IMR-90 (cell line): ENCODE data around the gene CCSER1. TPM values are rescaled to one million over a fixed set of nuclear protein-coding genes. Genes with fewer than 3 reads are reported as not detected.

Source experiments
- ATAC-seq: fragments of 200-7000 bp; cut with Tn5 transposase; 2 replicates; pipeline ENCODE4 v1.9.1; 2020; ENCODE audit warnings: low read depth, mild to moderate bottlenecking, moderate library complexity
- BruUV-seq: library from RNA; stranded (reverse); fragments of 400-500 nt; replicated peaks from 2 replicates; lab custom pipeline; 2021; lab: Mats Ljungman, UMichigan
- CTCF ChIA-PET: fragments of 300-600 bp; formaldehyde crosslinking; extraction: SDS; loops from one replicate; lab custom pipeline; 2021; ENCODE audit warnings: antibody characterized with exemption; lab: Yijun Ruan, JAX
- POLR2A ChIA-PET: fragments of 300-600 bp; sonication (Branson Sonifier 250); formaldehyde crosslinking; loops from one replicate; lab custom pipeline; 2022; ENCODE audit warnings: antibody characterized with exemption; ENCODE audit not compliant: unreplicated experiment; lab: Charles Lee
- DNase-seq: peaks from one replicate; pipeline ENCODE4 v3.0.0; 2013
- H2AFZ ChIP-seq: replicated peaks from 2 replicates; pipeline ENCODE3; 2013; ENCODE audit warnings: low read length, mild to moderate bottlenecking; ENCODE audit not compliant: poor library complexity
- H2AK5ac ChIP-seq: 2 replicates; pipeline ENCODE4 v1.6.1; 2013; ENCODE audit warnings: low read depth, low read length, inconsistent platforms
- H2AK9ac ChIP-seq: replicated peaks from 2 replicates; pipeline ENCODE3; 2013; ENCODE audit warnings: mild to moderate bottlenecking, low read depth, low read length, moderate library complexity; ENCODE audit not compliant: poor library complexity
- H2BK120ac ChIP-seq: 2 replicates; pipeline ENCODE4 v1.6.1; 2013; ENCODE audit warnings: low read depth, low read length, inconsistent platforms
- H2BK15ac ChIP-seq: 3 replicates; pipeline ENCODE4 v1.6.1; 2013; ENCODE audit warnings: low read depth, low read length, inconsistent platforms
- H2BK20ac ChIP-seq: 2 replicates; pipeline ENCODE4 v1.6.1; 2013; ENCODE audit warnings: low read depth, mild to moderate bottlenecking, inconsistent platforms, low read length, moderate library complexity
- H2BK5ac ChIP-seq: 2 replicates; pipeline ENCODE4 v1.6.1; 2013; ENCODE audit warnings: mild to moderate bottlenecking, low read depth, low read length, inconsistent platforms; ENCODE audit not compliant: poor library complexity, severe bottlenecking
- H3K14ac ChIP-seq: replicated peaks from 2 replicates; pipeline ENCODE4 v1.6.1; 2013; ENCODE audit warnings: low read depth, low read length, inconsistent platforms
- H3K18ac ChIP-seq: 2 replicates; pipeline ENCODE4 v1.6.1; 2013; ENCODE audit warnings: low read depth, low read length, control low read depth
- H3K23ac ChIP-seq: 2 replicates; pipeline ENCODE4 v1.6.1; 2013; ENCODE audit warnings: low read depth, low read length, inconsistent platforms
- H3K27ac ChIP-seq: 2 replicates; pipeline ENCODE4 v1.5.1; 2013; ENCODE audit warnings: mild to moderate bottlenecking, control low read depth, low read length; ENCODE audit not compliant: insufficient read depth
- H3K27me3 ChIP-seq: 2 replicates; pipeline ENCODE4 v1.6.1; 2013; ENCODE audit warnings: low read length; ENCODE audit not compliant: control insufficient read depth, insufficient read depth
- H3K36me3 ChIP-seq: 2 replicates; pipeline ENCODE4 v1.6.1; 2013; ENCODE audit warnings: low read length, mixed read lengths; ENCODE audit not compliant: control insufficient read depth, insufficient read depth
- H3K4ac ChIP-seq: 2 replicates; pipeline ENCODE4 v1.6.1; 2013; ENCODE audit warnings: low read depth, low read length, inconsistent platforms
- H3K4me1 ChIP-seq: 2 replicates; pipeline ENCODE4 v1.6.1; 2013; ENCODE audit warnings: low read length, mixed read lengths; ENCODE audit not compliant: control insufficient read depth, insufficient read depth
- H3K4me2 ChIP-seq: 2 replicates; pipeline ENCODE4 v1.6.1; 2013; ENCODE audit warnings: low read depth, mild to moderate bottlenecking, control low read depth, low read length, moderate library complexity
- H3K4me3 ChIP-seq: 2 replicates; pipeline ENCODE4 v1.5.1; 2013; ENCODE audit warnings: low read depth, mild to moderate bottlenecking, control low read depth, low read length, moderate library complexity; ENCODE audit not compliant: insufficient read depth
- H3K56ac ChIP-seq: 2 replicates; pipeline ENCODE4 v1.6.1; 2013; ENCODE audit warnings: low read length, inconsistent platforms; ENCODE audit not compliant: insufficient read depth; ENCODE audit errors: extremely low read depth
- H3K79me1 ChIP-seq, 2 experiments: 2 replicates each; pipeline ENCODE4 v1.6.1; 2013; ENCODE audit warnings: low read length in 2 of 2, inconsistent platforms in 1 of 2, low read depth in 1 of 2
- H3K9ac ChIP-seq: 2 replicates; pipeline ENCODE4 v1.6.1; 2013; ENCODE audit warnings: low read depth, low read length, control low read depth
- H3K9me1 ChIP-seq: 2 replicates; pipeline ENCODE4 v1.6.1; 2013; ENCODE audit warnings: low read length, inconsistent platforms; ENCODE audit not compliant: insufficient read depth
- H3K9me3 ChIP-seq: 2 replicates; pipeline ENCODE4 v1.6.1; 2013; ENCODE audit warnings: low read length; ENCODE audit not compliant: control insufficient read depth, insufficient read depth
- H4K20me1 ChIP-seq: 2 replicates; pipeline ENCODE4 v1.6.1; 2013; ENCODE audit warnings: low read length, inconsistent platforms; ENCODE audit not compliant: insufficient read depth
- H4K5ac ChIP-seq: 2 replicates; pipeline ENCODE4 v1.6.1; 2013; ENCODE audit warnings: mild to moderate bottlenecking, low read depth, low read length, control low read depth
- H4K8ac ChIP-seq, 2 experiments: 2 replicates each; pipeline ENCODE4 v1.6.1; 2013; ENCODE audit warnings: low read depth in 2 of 2, low read length in 2 of 2, control low read depth in 1 of 2, inconsistent platforms in 1 of 2
- H4K91ac ChIP-seq: 2 replicates; pipeline ENCODE4 v1.6.1; 2013; ENCODE audit warnings: low read depth, low read length, inconsistent platforms; ENCODE audit not compliant: insufficient read depth
- BHLHE40 ChIP-seq: fragments of 150-350 bp; IDR thresholded peaks from 2 replicates; pipeline ENCODE4 v1.6.1; 2016; ENCODE audit warnings: mild to moderate bottlenecking, low read depth, low read length
- CEBPB ChIP-seq: IDR thresholded peaks from 2 replicates; pipeline ENCODE4 v1.6.1; 2012; ENCODE audit warnings: low read depth, low read length, improper control_type of control experiment
- CTCF ChIP-seq: conservative IDR thresholded peaks from 2 replicates; pipeline ENCODE4 v1.5.1; 2012; ENCODE audit warnings: mild to moderate bottlenecking, low read depth, low read length, improper control_type of control experiment
- ELK1 ChIP-seq: fragments of 150-350 bp; IDR thresholded peaks from 2 replicates; pipeline ENCODE4 v1.6.1; 2016; ENCODE audit warnings: low read depth, mild to moderate bottlenecking, low read length, moderate library complexity, borderline replicate concordance
- FOS ChIP-seq: fragments of 150-350 bp; IDR thresholded peaks from 2 replicates; pipeline ENCODE4 v1.6.1; 2016; ENCODE audit warnings: low read depth, low read length
- MAFK ChIP-seq: IDR thresholded peaks from 2 replicates; pipeline ENCODE4 v1.6.1; 2012; ENCODE audit warnings: low read depth, low read length, improper control_type of control experiment
- MXI1 ChIP-seq: IDR thresholded peaks from 2 replicates; pipeline ENCODE4 v1.6.1; 2012; ENCODE audit warnings: low read depth, mild to moderate bottlenecking, low read length, moderate library complexity, borderline replicate concordance
- RAD21 ChIP-seq: IDR thresholded peaks from 2 replicates; pipeline ENCODE4 v1.6.1; 2012; ENCODE audit warnings: low read length, improper control_type of control experiment
- RFX5 ChIP-seq: IDR thresholded peaks from 2 replicates; pipeline ENCODE4 v1.8.0; 2012; ENCODE audit warnings: low read depth, mild to moderate bottlenecking, low read length, moderate library complexity
- WGBS, 2 experiments: methylation state at CpG; one replicate each; pipeline versions ENCODE4 v1.1.5 to v1.1.7; 2013; ENCODE audit warnings: missing lambda C conversion rate in 2 of 2; ENCODE audit not compliant: insufficient read length in 1 of 2; ENCODE audit errors: extremely low coverage in 2 of 2; 5-methylcytosine and 5-hydroxymethylcytosine counted together
- dilution Hi-C: fragments of 300-500 bp; cut with HindIII; formaldehyde crosslinking; loops from one replicate; pipeline ENCODE4 v1.14.3; 2018; ENCODE audit warnings: low sequenced_read_pairs; ENCODE audit not compliant: unreplicated experiment
- in situ Hi-C: fragments of 300-500 bp; cut with MboI; formaldehyde crosslinking; loops from 3 replicates; pipeline ENCODE4 v1.14.3; 2019; ENCODE audit warnings: low sequenced_read_pairs, inconsistent platforms, mixed read lengths
- intact Hi-C: fragments of 100-400 bp; cut with micrococcal nuclease; formaldehyde crosslinking; loops from 2 replicates; pipeline ENCODE4 v1.10.0; 2022
- polyA plus RNA-seq, 3 experiments: library from polyadenylated mRNA; depleted of rRNA; stranded (reverse); fragments of >200 nt; gene quantifications; 2 replicates each; pipeline ENCODE4 v1.2.3, GENCODE V29; 2012; ENCODE audit warnings: low replicate concordance in 1 of 3
- total RNA-seq: library from RNA; depleted of rRNA; stranded (reverse); fragments of >200 nt; gene quantifications from 2 replicates; pipeline ENCODE4 v1.2.3, GENCODE V29; 2012

CCSER1 gene
- total and polyA plus RNA-seq, 2 of the 4 experiments (the other 2 are of a cell fraction), result not detected

- ChIA-PET CTCF (no interaction called here), POLR2A (no interaction called here)
- no peak overlapping the region for H3K4ac ChIP-seq
- H2AFZ ChIP-seq, result no peak overlapping the region
- H2BK5ac ChIP-seq, result no peak overlapping the region
- no peak overlapping the region for H4K91ac ChIP-seq
- WGBS, 2 experiments, result no CpG with 5 or more reads among the region's 6 CpGs
- intact Hi-C loops, result no loop called here
- no peak overlapping the region for H2BK15ac ChIP-seq
- H3K27ac ChIP-seq, result no peak overlapping the region
- H3K4me1 ChIP-seq, result no peaks in the 10 kb centered on the region
- no peak for ATAC-seq
- no TSS peak for BruUV-seq
- H3K9me3 ChIP-seq, result no peaks in the 10 kb centered on the region
- no peak overlapping the region for H3K4me3 ChIP-seq
- H3K4me2 ChIP-seq, result no peak overlapping the region
- H3K9ac ChIP-seq, result no peak overlapping the region
- no peak overlapping the region for H2BK20ac ChIP-seq
- no peaks in the 10 kb centered on the region for H3K79me1 ChIP-seq
- TF ChIP-seq BHLHE40, result no peak
- TF ChIP-seq ELK1, result no peak
- TF ChIP-seq MAFK, result no peak
- TF ChIP-seq CTCF, result no peak
- TF ChIP-seq MXI1, result no peak
- no peak for TF ChIP-seq CEBPB
- no peak for TF ChIP-seq RAD21
- TF ChIP-seq RFX5, result no peak
- no peak for TF ChIP-seq FOS
- H4K8ac ChIP-seq, result no peak overlapping the region
- H2AK9ac ChIP-seq, result no peak overlapping the region
- H3K27me3 ChIP-seq, result no peaks in the 10 kb centered on the region
- DNase-seq, result no peak
- H4K20me1 ChIP-seq, result no peaks in the 10 kb centered on the region
- no peak overlapping the region for H3K56ac ChIP-seq
- no peaks in the 10 kb centered on the region for H3K9me1 ChIP-seq
- H2AK5ac ChIP-seq, result no peak overlapping the region
- H4K5ac ChIP-seq, result no peak overlapping the region
- H2BK120ac ChIP-seq, result no peak overlapping the region
- dilution Hi-C loops, result no loop called here
- H3K36me3 ChIP-seq, result no peaks in the 10 kb centered on the region
- no peak overlapping the region for H3K18ac ChIP-seq
- H3K14ac ChIP-seq, result no peak overlapping the region
- no peak overlapping the region for H3K23ac ChIP-seq
- in situ Hi-C loops, result no loop called here
Observed at GRCh38 chr4:90979556-90979955, 852.4 kb downstream of the CCSER1 start.
